Erythroblast (primary cell): ENCODE results near the gene VANGL1.

ENCODE experiments used
- GATA1 ChIP-seq: IDR thresholded peaks from 2 replicates; pipeline ENCODE4 v1.6.1; 2011; ENCODE audit warnings: low read depth, mild to moderate bottlenecking, control low read depth, low read length, moderate library complexity
- POLR2A ChIP-seq: IDR thresholded peaks from 2 replicates; pipeline ENCODE4 v1.6.1; 2011; ENCODE audit warnings: mild to moderate bottlenecking, low read length

GRCh38 chr1:115726161-115726560 is 84.4 kb downstream of the VANGL1 start:
- TF ChIP-seq POLR2A = no peak
- TF ChIP-seq GATA1 = no peak
